GM18507 (cell line): ENCODE results near the gene SEC14L5.
A peak's percentile ranks its signal among the peaks of the same experiment; 100 is the strongest.

Experiments
- DNase-seq: peaks from one replicate; pipeline ENCODE4 v3.0.0; 2011; ENCODE audit warnings: low read depth; ENCODE audit not compliant: insufficient read length; ENCODE audit errors: extremely low spot score
- FAIRE-seq: peaks from 2 replicates; lab custom pipeline; 2011; peaks lifted over from hg19 to GRCh38; lab: Jason Lieb, UNC

The SEC14L5 gene

GRCh38 chr16:4957720-4958509 lies at the start of gene SEC14L5:
Gene SEC14L5 (plus strand): TSS chr16:4958330. CDS start chr16:4959324, 994 bp downstream.
- peak; percentile 93 for FAIRE-seq
- peak; percentile 94 for DNase-seq

- no peak for DNase-seq
- no peak for FAIRE-seq
Observed at GRCh38 chr16:4908854-4909401, 49.2 kb upstream of the SEC14L5 start.

GRCh38 chr16:4909825-4910224 lies 48.3 kb upstream of the SEC14L5 start:
- DNase-seq (no peak), FAIRE-seq (no peak)

GRCh38 chr16:4910828-4911227 lies 47.3 kb upstream of the SEC14L5 start:
- FAIRE-seq (no peak), DNase-seq (no peak)

GRCh38 chr16:4911970-4912386 lies 46.2 kb upstream of the SEC14L5 start:
- no peak for FAIRE-seq
- no peak for DNase-seq

GRCh38 chr16:4913130-4913773 lies 44.9 kb upstream of the SEC14L5 start:
- DNase-seq (no peak), FAIRE-seq (no peak)

- FAIRE-seq (no peak), DNase-seq (no peak)
Observed at GRCh38 chr16:4913774-4914525, 44.2 kb upstream of the SEC14L5 start.

- FAIRE-seq = no peak
- DNase-seq = no peak
Observed at GRCh38 chr16:4914528-4915225, 43.5 kb upstream of the SEC14L5 start.

- FAIRE-seq (no peak), DNase-seq (no peak)
Observed at GRCh38 chr16:4915226-4915761, 42.8 kb upstream of the SEC14L5 start.

- DNase-seq (no peak), FAIRE-seq (no peak)
Observed at GRCh38 chr16:4917117-4917516, 41.0 kb upstream of the SEC14L5 start.

- no peak for DNase-seq
Observed at GRCh38 chr16:4918781-4919251, 39.3 kb upstream of the SEC14L5 start.

GRCh38 chr16:4920826-4921225 lies 37.3 kb upstream of the SEC14L5 start:
- DNase-seq (no peak), FAIRE-seq (no peak)

More at GRCh38 chr16:4918781-4919251, 39.3 kb upstream of the SEC14L5 start:
- no peak for FAIRE-seq

- DNase-seq (no peak), FAIRE-seq (no peak)
Observed at GRCh38 chr16:4922721-4923342, 35.3 kb upstream of the SEC14L5 start.

- DNase-seq (no peak), FAIRE-seq (no peak)
Observed at GRCh38 chr16:4923853-4924252, 34.3 kb upstream of the SEC14L5 start.

- DNase-seq (no peak), FAIRE-seq (no peak)
Observed at GRCh38 chr16:4924593-4925292, 33.4 kb upstream of the SEC14L5 start.

GRCh38 chr16:4925293-4925607 lies 32.9 kb upstream of the SEC14L5 start:
- DNase-seq (no peak), FAIRE-seq (no peak)

GRCh38 chr16:4925791-4926190 lies 32.3 kb upstream of the SEC14L5 start:
- DNase-seq (no peak), FAIRE-seq (no peak)

- FAIRE-seq = no peak
- no peak for DNase-seq
Observed at GRCh38 chr16:4926928-4927327, 31.2 kb upstream of the SEC14L5 start.
